Upper lobe of right lung (tissue), 1 donor: ENCODE data around the gene FAM43A. TPM values are rescaled to one million over a fixed set of nuclear protein-coding genes. Genes with fewer than 3 reads are reported as not detected.

ENCODE experiments used
- ATAC-seq: fragments of 200-7000 bp; cut with Tn5 transposase; one replicate; pipeline ENCODE4 v1.9.1; 2020; ENCODE audit warnings: mild to moderate bottlenecking, moderate library complexity
- DNase-seq: peaks from one replicate; pipeline ENCODE4 v3.0.0-alpha.2; 2020
- H3K27ac ChIP-seq: fragments of 200-600 bp; one replicate; pipeline ENCODE4 v1.8.0; 2022
- H3K27me3 ChIP-seq: fragments of 200-600 bp; one replicate; pipeline ENCODE4 v1.8.0; 2022; ENCODE audit warnings: mild to moderate bottlenecking
- H3K36me3 ChIP-seq: fragments of 200-600 bp; one replicate; pipeline ENCODE4 v1.8.0; 2022
- H3K4me1 ChIP-seq: fragments of 200-600 bp; one replicate; pipeline ENCODE4 v1.8.0; 2022
- H3K4me3 ChIP-seq: fragments of 200-600 bp; one replicate; pipeline ENCODE4 v1.8.0; 2022; ENCODE audit warnings: mild to moderate bottlenecking
- H3K9me3 ChIP-seq: fragments of 200-600 bp; one replicate; pipeline ENCODE4 v1.8.0; 2022
- CTCF ChIP-seq: fragments of 200-600 bp; IDR thresholded peaks from one replicate; pipeline ENCODE4 v1.8.0; 2022; ENCODE audit warnings: antibody characterized with exemption
- intact Hi-C: fragments of 100-400 bp; cut with DNase I; formaldehyde crosslinking; loops from one replicate; pipeline ENCODE4 v1.11.0; 2022
- total RNA-seq: library from RNA; stranded (reverse); fragmentation: NEBNext Ultra II Directional; extraction: Animal tissue kit (Norgen Biotek cat#: 25700); gene quantifications from one replicate; pipeline ENCODE4 v1.2.1, GENCODE V29; 2021
- donor health status: DM: no; HTN: yes; CAD: no; lungs with severe emphysema.

FAM43A gene
- total RNA-seq, 1 donor from 2014 or later: 25.7 TPM

- no peak for TF ChIP-seq CTCF
- H3K27ac ChIP-seq: no peak overlapping the region
- DNase-seq (no peak), ATAC-seq (no peak)
- no peak overlapping the region for H3K4me3 ChIP-seq
- H3K27me3 ChIP-seq: peaks cover 4% of the 10 kb centered on the region
- H3K36me3 ChIP-seq: no peaks in the 10 kb centered on the region
- intact Hi-C loops: no loop called here
- peaks cover 4% of the 10 kb centered on the region for H3K4me1 ChIP-seq
- no peaks in the 10 kb centered on the region for H3K9me3 ChIP-seq
Observed at GRCh38 chr3:194676471-194676870, 9.2 kb upstream of the FAM43A start.

- Histone ChIP-seq H3K27me3 (peaks cover 4% of the 10 kb centered on the region), H3K9me3 (no peaks in the 10 kb centered on the region), H3K36me3 (no peaks in the 10 kb centered on the region), H3K4me3 (no peak overlapping the region), H3K4me1 (peaks cover 16% of the 10 kb centered on the region), H3K27ac (no peak overlapping the region)
- intact Hi-C loops: loop anchor here (5.0 kb wide), 1 partner anchor 576 kb away; no protein-coding TSS in a partner anchor
- ATAC-seq: no peak
- no peak for TF ChIP-seq CTCF
- DNase-seq: no peak
Observed at GRCh38 chr3:194680888-194681615, 4.6 kb upstream of the FAM43A start.

GRCh38 chr3:194682189-194682693, 3.4 kb upstream of the FAM43A start:
- Histone ChIP-seq H3K36me3 (no peaks in the 10 kb centered on the region), H3K27ac (no peak overlapping the region), H3K4me1 (peaks cover 21% of the 10 kb centered on the region), H3K4me3 (no peak overlapping the region), H3K9me3 (no peaks in the 10 kb centered on the region), H3K27me3 (no peaks in the 10 kb centered on the region)
- TF ChIP-seq CTCF: no peak
- no peak for DNase-seq
- intact Hi-C loops: loop anchor here (5.0 kb wide), 1 partner anchor 575 kb away; no protein-coding TSS in a partner anchor
- ATAC-seq: no peak

GRCh38 chr3:194682694-194683310, 2.9 kb upstream of the FAM43A start:
- intact Hi-C loops: loop anchor here (5.0 kb wide), 1 partner anchor 574 kb away; no protein-coding TSS in a partner anchor
- DNase-seq (peak; percentile 76), ATAC-seq (peak; percentile 84)
- TF ChIP-seq CTCF: peak; percentile 87
- H3K4me1 ChIP-seq: peaks cover 26% of the 10 kb centered on the region
- H3K9me3 ChIP-seq: no peaks in the 10 kb centered on the region
- H3K27me3 ChIP-seq: no peaks in the 10 kb centered on the region
- no peak overlapping the region for H3K27ac ChIP-seq
- H3K36me3 ChIP-seq: no peaks in the 10 kb centered on the region
- no peak overlapping the region for H3K4me3 ChIP-seq

GRCh38 chr3:194683380-194683779, 2.3 kb upstream of the FAM43A start:
- H3K27ac ChIP-seq: no peak overlapping the region
- H3K9me3 ChIP-seq: no peaks in the 10 kb centered on the region
- intact Hi-C loops: loop anchor here (5.0 kb wide), 1 partner anchor 574 kb away; no protein-coding TSS in a partner anchor
- H3K4me1 ChIP-seq: peaks cover 31% of the 10 kb centered on the region
- no peak overlapping the region for H3K4me3 ChIP-seq
- no peaks in the 10 kb centered on the region for H3K36me3 ChIP-seq
- DNase-seq (no peak), ATAC-seq (no peak)
- no peak for TF ChIP-seq CTCF
- H3K27me3 ChIP-seq: no peaks in the 10 kb centered on the region
